Measurements from ENCODE around the gene ZNF765. TPM values are rescaled to one million over a fixed set of nuclear protein-coding genes. Genes with fewer than 3 reads are reported as not detected.
A peak's percentile ranks its signal among the peaks of the same experiment; 100 is the strongest.

Gene ZNF765
- total and polyA plus RNA-seq, 9 of the 15 experiments (the other 6 are each of a cell fraction or from before 2014, with no cell fraction given), result 5.4 to 17.5 (median 9.6) TPM

DNA sequence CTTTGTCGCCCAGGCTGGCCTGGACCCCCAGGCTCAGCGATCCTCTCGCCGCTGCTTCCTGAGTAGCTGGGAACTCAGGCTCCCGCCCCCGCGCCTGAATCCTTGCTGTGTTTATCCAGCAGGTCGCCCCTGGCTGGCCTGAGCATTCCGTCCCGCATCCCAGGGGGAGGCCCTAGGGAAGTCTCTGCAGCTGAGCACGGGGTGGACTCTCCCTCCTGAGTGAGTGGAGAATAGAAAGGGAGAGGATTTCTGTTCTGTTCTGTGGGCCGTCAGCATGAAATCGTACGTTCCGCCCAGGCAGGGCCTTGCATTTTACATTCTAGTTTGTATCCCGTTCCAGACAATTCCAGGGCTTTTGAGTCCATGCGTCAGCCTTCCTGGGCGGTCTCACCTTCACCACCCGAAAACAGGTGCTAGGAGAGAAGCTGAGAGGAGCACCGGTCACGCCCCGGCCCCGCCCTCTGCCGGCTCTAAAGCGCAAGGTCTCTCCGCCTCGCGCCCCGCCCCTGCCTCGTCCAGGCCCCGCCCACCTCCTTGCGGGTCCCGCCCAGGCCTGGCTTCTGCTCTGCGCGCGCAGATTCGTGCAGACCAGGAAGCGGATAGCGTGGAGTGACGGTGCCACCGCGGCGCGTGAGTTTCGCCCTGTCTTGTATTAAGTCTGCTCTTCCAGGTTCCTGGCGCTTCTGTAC lies 36.6 kb downstream of the ZNF765 start, which contains the start of gene ZNF761 (continued):
- TF ChIP-seq, protein P1, sequence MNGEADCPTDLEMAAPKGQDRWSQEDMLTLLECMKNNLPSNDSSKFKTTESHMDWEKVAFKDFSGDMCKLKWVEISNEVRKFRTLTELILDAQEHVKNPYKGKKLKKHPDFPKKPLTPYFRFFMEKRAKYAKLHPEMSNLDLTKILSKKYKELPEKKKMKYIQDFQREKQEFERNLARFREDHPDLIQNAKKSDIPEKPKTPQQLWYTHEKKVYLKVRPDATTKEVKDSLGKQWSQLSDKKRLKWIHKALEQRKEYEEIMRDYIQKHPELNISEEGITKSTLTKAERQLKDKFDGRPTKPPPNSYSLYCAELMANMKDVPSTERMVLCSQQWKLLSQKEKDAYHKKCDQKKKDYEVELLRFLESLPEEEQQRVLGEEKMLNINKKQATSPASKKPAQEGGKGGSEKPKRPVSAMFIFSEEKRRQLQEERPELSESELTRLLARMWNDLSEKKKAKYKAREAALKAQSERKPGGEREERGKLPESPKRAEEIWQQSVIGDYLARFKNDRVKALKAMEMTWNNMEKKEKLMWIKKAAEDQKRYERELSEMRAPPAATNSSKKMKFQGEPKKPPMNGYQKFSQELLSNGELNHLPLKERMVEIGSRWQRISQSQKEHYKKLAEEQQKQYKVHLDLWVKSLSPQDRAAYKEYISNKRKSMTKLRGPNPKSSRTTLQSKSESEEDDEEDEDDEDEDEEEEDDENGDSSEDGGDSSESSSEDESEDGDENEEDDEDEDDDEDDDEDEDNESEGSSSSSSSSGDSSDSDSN (IDR thresholded peaks at IDR 0.05; ENCODE audit: borderline replicate concordance in 1 of 2, low read depth in 2 of 2, low read length in 2 of 2), result no peak
- TF ChIP-seq PHB (CRISPR knock-in tag; IDR thresholded peaks at IDR 0.05) (no peak), PCBP1 (IDR thresholded peaks at IDR 0.05; ENCODE audit: low read depth, low read length, poor library complexity, severe bottlenecking) (no peak), POLR2AphosphoS5 (IDR thresholded peaks at IDR 0.05; ENCODE audit: control insufficient read depth, insufficient read depth, low read depth, low read length) (peak; percentile 86), NRF1 (conservative IDR thresholded peaks at IDR 0.05 in 1 of 2, IDR thresholded peaks at IDR 0.05 in 1 of 2) (peak; percentile 92 to 94), ELF2 (CRISPR knock-in tag; IDR thresholded peaks at IDR 0.05) (peak; percentile 92), COPS2 (conservative IDR thresholded peaks at IDR 0.05) (no peak), CCNT2 (IDR thresholded peaks at IDR 0.05; ENCODE audit: borderline replicate concordance, extremely low read depth, insufficient read length, low read depth, low read length) (peak; percentile 26), ZKSCAN3 (CRISPR knock-in tag; IDR thresholded peaks at IDR 0.05) (no peak), CBX2 (IDR thresholded peaks at IDR 0.05; ENCODE audit: insufficient read depth, low read length, poor library complexity, severe bottlenecking) (no peak), ID3 (CRISPR knock-in tag; IDR thresholded peaks at IDR 0.05) (no peak), ID3 (tag; IDR thresholded peaks at IDR 0.05) (no peak), MYNN (IDR thresholded peaks at IDR 0.05) (no peak), MYNN (CRISPR knock-in tag; IDR thresholded peaks at IDR 0.05) (no peak), CHAMP1 (IDR thresholded peaks at IDR 0.05) (no peak), ZKSCAN8 (CRISPR knock-in tag; IDR thresholded peaks at IDR 0.05) (no peak), CTBP1 (IDR thresholded peaks at IDR 0.05; ENCODE audit: borderline replicate concordance) (no peak; the same call in 1 of the 2 replicates), KDM2B (CRISPR knock-in tag; IDR thresholded peaks at IDR 0.05) (no peak), RBM15 (IDR thresholded peaks at IDR 0.05; ENCODE audit: insufficient read depth, low read length) (no peak), SIN3A (IDR thresholded peaks at IDR 0.05; ENCODE audit: borderline replicate concordance in 2 of 2, control insufficient read depth in 1 of 2, low read depth in 2 of 2, low read length in 2 of 2) (peak in 1 of 2 experiments; percentile 40; a peak in 1 of 4 replicates), GTF2A2 (tag; IDR thresholded peaks at IDR 0.05) (no peak)
- TF ChIP-seq, protein P2, sequence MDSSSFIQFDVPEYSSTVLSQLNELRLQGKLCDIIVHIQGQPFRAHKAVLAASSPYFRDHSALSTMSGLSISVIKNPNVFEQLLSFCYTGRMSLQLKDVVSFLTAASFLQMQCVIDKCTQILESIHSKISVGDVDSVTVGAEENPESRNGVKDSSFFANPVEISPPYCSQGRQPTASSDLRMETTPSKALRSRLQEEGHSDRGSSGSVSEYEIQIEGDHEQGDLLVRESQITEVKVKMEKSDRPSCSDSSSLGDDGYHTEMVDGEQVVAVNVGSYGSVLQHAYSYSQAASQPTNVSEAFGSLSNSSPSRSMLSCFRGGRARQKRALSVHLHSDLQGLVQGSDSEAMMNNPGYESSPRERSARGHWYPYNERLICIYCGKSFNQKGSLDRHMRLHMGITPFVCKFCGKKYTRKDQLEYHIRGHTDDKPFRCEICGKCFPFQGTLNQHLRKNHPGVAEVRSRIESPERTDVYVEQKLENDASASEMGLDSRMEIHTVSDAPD (CRISPR knock-in tag; IDR thresholded peaks at IDR 0.05), result no peak
